Measurements from ENCODE around the gene AQP11.
"Not testable (repeated sequence)": the region's sequence is repeated elsewhere in the genome, so short reads cannot be mapped to it uniquely, and the experiment has no call there.

Gene AQP11

DNA sequence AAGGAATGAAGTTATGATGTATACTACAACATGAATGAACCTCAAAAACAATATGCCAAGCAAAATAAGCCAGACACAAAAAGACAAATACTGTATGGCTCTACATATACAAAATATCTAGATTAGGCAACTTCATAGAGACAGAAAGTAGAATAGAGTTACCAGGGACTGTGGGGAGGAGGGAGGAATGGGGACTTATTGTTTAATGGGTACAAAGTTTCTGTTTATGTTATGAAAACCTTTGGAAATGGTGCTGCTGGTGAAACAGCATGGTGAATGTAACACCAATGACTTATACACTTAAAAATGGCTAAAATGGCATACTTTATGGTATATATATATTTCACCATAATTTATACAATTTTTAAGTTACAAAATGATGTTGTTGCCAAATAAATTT lies 4.1 kb downstream of the AQP11 start:
- DNase-seq: no peak

DNA sequence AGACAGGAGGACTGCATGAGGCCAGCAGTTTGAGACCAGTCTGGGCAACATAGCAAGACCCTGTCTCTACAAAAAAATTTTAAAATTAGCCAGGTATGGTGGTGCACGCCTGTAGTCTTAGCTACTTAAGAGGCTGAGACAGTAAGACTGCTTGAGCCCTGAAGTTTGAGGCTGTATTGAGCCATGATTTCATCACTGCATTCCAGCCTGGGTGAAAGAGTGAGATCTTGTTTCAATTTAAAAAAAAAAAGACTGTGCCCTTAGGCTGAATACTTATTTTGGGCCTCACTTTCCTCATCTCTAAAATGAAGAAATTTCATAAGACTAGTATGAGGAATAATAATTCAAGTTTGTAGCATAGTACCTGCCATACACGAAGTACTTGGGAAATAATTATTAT lies 6.9 kb downstream of the AQP11 start:
- no peak for DNase-seq

DNA sequence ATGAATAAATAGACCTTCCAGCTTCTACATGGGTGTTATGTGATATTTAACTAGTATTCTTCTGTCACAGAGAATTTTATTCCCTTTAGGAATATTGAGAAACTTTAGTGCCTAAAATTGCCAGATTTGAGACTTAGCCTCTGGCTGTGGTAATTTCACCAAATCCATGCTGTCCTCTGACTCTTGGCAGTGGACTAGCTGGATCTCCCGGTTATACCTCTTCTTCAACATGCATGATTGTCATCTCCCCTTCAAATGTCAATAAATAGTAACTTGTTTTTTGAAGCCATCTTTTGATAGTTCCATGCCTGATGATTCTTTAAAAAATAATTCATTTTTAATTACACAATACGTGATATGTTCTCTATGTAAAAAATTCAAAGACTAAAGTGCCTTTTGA lies 8.4 kb downstream of the AQP11 start:
- DNase-seq: no peak

DNA sequence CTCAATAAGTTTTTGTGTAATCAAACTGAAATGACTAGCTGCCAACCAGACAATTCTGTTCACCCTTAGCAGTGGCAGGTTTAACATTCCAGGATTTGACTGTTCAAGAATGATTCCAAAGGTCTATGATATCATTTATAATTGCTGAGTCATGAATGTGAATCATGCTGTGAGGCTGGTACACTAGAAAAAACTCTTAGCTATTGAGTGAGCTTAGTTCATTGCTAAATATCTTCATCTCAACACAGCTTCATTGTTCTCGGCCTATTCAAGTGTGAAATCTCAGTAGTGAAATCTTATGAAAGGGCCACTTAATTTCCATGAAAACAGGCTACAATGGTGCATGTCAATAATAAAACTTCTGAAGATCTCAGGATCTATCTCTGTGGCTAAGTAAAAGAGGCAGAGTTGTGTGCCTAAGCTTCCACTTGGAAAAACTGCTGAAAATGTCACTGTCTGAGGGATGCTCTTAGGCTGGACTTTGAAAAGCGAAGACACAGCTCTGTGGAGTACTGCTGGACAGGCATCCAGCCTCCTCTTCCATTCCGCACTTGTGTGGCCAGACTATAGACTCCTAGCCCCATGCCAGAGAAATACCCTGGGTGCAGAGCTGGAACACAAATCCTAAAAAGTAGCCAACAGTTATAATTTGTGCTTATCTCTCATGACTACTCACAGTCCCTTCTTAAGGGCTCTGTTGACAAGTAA lies 12.8 kb downstream of the AQP11 start:
- DNase-seq: no peak

DNA sequence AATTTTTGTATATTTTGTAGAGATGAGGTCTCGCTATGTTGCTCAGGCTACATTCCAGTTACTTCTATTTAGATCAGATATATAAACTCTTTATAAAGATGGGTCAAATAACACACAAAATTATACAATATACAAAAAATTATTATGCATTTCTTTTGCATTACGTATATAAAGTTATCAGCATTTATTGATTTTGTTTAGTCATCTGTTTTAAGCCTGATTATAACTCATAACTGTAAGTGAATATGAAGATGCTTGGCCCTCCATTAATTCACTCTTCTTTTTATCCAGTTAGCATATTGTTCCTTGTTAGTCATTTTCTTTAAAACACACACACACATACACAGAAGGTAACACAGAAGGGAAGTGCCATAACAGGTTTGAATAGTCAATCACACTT lies 14.5 kb downstream of the AQP11 start:
- no peak for DNase-seq

DNA sequence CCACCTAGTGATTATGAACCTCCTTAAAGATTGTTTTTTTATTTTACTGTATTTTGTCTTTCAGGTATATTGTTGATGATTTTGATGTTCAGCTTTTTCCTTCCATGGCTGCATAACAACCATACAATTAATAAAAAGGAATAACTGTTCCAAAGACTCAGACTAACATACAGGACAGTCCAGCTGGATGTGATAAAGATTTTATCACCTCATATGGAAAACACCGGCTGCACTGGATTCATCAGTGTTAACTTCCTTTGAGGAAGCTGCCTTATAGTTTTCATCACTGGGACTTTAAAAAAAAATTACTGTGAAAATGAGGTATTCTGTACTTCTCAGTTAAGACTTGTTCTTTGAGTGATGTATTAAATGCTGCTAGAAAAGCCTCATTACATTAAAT lies 19.5 kb downstream of the AQP11 start:
- DNase-seq: no peak

DNA sequence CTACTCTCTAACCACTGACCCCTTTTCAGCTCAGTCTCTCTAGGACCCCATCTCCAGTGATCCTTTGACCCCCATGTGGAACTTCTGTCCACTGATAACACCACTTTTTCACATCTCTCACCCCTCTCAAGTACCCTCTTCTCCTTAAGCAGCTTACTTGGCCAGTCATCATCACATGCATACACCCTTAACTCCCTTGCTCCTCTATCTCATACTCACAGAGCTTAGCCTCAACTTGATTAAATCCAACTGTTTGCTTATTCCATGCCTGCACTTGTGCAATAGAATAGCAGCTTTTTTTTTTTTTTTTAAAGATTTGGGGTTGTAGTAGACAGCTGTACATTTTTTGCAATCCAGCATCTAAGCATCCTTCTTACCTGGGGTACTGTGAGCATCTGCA lies 22.2 kb downstream of the AQP11 start:
- DNase-seq: no peak

DNA sequence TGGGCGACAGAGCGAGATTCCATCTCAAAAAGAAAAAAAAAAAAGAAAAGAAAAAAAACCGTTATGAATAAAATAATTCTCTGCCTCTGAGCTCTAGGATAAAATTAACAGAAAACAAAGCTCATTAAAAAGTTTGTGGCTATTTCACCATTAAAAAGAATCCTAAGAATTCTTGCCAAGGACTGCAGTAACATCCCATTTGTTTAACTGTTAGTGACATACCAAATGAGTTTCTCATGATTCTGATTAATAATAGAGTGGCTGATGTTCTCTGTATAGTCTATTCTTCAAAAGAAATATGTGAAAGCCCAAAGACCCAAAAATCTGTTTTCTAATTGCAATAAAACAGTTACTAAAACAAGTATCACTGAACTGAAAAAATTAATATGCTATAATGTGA lies 28.1 kb downstream of the AQP11 start:
- DNase-seq: no peak

DNA sequence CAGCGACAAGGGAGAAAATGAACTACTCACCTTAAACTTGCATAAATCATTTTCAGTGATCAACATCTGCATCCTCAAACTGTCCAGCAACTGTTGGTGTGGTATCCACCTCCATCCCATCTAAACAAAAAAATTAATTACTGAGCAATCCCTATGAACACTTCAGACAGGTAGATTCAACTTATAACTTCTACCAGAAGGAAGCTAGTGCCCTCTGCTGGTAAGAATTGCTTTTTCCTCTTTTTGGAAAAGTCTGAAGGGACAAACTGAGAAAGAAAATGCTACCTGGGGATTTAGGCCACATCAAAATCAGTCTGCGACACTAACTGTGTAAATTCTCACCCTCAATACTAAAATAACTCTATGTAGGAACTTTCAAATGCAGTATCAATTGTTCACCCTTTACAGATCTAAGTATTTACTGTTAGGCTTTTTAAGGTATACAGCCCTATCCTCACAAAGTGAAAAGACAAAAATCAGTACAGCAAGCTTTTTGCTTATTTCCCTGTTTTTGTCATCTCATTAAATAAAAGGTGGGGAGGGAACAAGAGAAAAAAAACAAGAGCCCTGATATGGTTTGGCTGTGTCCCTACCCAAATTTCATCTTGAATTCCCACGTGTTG lies 29.9 kb downstream of the AQP11 start:
- DNase-seq: no peak

DNA sequence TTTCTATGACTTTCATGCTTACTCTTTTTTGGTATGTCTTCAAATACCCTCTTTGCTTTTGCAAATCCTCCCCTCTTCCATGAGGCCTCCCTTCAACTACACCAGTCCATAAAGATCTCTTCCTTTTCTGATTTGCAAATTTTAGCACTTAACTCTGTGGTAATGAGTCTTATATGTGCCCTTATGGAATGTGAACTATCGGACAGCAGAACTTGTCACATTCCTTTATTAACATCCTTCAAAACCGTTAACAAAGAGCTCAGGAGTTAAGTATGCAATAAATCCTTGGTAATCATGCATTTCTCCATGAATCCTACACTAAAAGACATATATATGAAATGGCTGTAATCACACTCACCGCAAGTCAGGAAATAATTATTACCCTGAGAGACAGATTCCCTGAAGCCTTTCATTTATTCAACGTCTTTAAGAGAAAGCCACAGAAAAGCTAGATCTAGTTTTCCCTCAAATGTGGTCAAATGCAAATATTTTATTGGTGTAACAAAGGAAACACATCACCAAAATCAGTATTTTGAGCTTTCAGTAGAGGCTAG lies 40.5 kb downstream of the AQP11 start:
- DNase-seq: no peak

DNA sequence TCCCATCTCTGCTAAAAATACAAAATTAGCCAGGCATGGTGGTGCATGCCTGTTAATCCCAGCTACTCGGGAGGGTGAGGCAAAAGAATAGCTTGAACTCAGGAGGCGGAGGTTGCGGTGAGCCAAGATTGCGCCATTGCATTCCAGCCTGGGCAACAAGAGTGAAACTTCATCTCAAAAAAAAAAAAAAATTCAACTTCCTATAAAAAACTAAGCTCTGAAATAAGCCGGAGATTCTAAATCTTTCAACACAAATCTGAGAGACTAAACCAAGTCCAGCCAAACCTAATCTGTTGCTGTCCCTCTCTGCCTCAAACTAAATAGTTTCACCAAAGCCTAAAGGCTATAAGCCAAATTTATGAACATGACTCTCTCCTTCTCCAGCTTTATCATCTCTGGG lies 44.2 kb downstream of the AQP11 start:
- not testable (repeated sequence) for DNase-seq

DNA sequence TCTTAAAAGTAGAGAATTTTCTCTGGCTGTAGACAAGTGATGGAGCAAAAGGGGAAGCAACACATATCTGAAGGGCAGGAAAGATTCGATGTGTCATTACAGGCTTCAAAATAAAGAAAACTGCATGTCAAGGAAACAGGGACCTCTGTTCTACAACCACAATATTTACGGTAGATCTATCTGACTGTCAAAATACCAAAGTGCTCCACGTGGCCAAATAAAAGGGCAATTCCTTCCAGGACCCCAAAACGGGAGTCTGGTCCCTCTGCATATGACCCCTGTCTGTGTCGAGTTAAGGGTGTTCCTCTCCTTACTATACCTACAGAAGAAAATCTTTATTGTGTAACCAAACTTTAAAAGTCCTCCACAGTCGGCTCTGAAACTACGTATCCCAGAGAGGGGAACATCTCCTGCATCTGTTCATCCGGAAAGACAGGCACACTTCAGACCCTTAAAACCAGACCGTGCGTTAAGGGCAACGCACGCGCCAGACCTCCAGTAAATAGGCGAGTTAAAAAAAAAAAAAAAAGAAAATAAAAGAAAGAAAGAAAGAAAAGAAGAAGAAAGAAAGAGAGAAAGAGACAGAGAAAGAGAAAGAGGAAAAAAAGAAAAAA lies 47.1 kb downstream of the AQP11 start:
- DNase-seq: no peak

DNA sequence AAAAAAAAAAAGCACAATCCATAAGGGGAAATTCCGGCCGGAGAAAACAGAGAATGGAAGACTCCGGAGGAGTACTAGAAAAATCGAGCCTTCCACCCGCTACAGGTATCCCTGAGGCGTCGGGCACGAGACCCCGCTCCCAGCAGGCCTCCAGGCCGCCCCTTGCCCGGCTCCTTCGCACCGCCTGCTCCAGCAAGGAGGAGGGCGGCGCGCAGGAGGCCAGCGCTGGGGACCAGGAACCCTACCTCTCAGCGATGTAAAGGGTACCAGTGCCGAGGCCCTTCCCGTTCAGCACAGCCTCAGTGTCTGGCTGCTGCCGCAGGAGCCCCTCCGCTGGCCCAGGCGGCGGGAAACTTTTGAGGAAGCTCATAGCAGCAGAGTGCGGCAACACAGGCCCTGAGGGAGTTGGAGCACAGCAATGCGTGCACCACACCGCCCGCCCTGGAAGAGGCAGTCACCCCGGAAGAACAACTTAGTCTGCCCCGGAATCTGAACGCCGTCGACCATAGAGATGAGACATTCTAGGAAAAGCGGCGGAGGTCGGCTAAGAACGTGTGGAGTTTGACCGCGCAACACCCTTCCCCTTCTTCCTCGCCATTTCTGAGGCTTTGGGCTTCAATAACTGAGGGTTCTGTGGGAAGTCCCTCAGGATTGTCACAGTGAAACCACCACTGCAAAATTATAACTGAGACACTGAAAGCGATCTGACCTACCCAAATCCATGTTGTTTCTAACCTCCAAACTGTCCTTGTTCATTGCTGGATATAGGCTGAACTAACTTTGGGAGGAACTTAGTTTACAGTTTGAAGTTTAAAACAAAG lies 47.8 kb downstream of the AQP11 start, which contains the start of gene CLNS1A:
Gene CLNS1A, minus strand, starts transcription at position 450 of the 821 bp plus-strand sequence. Its CDS starts 80 bp downstream, at position 370.
- DNase-seq: peak; percentile 48

DNA sequence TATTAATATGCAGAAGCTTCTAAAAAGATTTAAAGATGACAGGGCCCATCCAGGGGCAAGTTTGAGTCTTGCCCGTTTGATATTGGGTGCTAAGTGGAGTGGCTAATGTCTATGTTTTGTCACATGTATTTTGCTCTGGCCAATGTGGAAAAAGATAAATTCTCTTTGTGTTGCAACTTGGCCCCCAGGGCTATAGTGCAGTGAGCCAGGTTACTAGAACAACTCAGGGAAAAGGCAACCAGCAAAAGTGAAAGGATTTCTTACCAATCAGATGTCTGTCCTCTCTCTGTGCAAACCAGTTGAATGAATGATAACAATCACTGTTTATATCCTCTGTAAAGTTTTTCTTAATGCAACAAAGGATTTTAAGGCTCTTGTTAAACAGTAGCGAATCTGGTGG lies 52.5 kb downstream of the AQP11 start:
- DNase-seq: no peak

DNA sequence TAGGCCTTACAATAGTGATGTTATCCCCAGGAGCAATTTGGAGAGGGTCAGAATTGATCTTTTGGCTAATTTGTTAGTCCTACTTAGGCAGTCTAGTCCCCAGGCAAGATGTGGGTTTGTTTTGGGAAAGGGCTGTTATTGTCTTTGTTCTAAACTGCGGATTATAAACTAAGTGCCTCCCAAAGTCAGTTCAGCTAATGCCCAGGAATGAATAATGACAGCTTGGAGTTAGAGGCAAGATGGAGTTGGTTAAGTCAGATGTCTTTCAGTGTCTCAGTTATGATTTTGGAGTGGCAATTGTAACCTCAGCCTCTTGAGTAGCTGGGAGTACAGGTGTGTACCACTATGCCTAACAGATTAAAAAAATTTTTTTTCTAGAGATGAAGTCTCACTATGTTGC lies 55.1 kb downstream of the AQP11 start:
- no peak for DNase-seq

DNA sequence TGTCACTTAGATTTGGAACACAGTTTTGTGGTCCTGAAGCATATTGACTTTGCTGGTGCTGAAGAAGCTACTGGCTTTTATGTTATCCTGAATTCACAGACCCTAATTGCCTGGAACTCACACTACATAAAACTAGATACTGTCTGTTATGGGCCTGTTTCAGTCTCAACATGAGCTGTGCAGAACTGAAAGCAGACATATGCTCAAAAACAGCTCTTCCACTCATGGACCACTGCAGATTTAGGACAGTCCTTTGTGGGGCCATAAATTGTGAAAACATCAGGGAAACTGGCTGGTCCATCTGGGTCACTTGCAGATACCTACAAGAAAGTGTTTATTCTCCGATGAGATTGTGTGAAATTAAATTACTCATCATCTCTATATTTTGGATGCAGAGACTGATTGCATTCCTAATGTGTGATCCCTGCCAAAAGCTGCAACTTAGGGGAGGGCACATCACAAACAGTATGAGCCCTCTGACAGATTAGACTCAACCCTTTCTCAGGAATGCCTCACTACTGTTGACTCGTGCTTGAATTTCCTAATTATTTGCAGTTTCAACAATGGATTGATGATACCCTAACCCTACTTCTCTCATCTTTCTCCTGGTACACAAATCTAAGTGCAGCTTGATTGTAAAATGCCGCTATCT lies 58.0 kb downstream of the AQP11 start:
- DNase-seq: no peak

DNA sequence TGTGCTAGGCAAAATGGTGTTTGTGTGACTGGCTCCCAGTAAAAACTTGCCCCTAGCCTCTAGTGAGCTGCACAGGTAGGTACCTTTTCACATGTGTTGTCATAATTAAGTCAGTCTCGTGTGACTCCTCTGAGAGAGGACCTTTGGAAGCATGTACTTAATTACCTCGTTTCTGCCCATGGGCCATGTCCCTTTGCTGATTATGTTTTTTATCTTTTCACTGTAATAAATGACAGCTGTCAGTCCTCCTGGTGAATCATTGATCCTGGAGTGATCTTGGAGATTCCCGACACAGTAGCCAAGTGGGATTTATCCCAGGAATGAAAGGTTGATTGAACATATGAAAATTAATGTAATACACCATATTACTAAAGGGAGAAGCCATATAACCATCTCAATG lies 60.4 kb downstream of the AQP11 start:
- no peak for DNase-seq

DNA sequence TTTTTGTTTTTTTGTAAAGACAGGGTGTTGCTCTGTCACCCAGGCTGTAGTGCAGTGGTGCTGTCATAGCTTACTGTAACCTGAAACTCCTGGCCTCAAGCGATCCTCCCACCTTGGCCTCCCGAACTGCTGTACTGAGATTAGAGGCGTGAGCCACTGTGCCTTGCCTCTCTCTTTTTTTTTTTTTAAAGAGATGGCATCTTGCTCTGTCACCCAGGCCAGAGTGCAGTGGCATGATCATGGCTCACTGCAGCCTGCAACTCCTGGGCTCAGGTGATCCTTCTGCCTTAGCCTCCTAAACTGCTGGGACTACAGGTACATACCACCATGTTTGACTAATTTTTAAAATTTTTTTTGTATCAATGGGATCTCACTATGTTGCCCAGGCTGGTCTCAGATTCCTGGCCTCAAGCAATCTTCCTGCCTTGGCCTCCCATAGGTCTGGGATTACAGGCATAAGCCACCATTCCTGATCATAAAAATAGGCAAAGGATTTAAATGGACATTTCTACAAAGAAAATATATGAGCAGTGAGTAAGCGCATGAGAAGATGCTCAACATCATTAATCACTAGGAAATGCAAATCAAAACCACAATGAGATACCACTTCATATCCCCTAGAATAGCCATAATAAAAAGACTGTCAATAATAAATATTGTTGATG lies 65.1 kb downstream of the AQP11 start:
- DNase-seq: no peak

DNA sequence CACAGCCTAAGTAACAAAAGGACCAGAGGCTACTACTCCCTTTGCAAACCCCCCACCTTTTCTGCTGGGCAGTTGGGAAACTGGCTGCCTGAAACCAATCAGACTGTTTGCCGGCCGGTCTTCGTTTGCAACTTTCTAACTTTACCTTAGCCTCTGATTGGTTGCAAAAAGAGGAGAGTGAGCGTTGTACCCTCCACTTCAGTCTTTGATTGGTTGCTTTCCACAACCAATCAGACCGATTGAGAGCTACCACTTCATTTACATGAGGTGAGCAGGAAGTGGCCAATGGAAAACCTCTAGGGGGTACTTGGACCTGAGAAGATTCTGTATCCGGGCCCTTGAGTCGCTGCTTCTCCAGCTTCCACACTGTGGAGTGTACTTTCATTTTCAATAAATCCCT lies 66.6 kb downstream of the AQP11 start:
- no peak for DNase-seq

DNA sequence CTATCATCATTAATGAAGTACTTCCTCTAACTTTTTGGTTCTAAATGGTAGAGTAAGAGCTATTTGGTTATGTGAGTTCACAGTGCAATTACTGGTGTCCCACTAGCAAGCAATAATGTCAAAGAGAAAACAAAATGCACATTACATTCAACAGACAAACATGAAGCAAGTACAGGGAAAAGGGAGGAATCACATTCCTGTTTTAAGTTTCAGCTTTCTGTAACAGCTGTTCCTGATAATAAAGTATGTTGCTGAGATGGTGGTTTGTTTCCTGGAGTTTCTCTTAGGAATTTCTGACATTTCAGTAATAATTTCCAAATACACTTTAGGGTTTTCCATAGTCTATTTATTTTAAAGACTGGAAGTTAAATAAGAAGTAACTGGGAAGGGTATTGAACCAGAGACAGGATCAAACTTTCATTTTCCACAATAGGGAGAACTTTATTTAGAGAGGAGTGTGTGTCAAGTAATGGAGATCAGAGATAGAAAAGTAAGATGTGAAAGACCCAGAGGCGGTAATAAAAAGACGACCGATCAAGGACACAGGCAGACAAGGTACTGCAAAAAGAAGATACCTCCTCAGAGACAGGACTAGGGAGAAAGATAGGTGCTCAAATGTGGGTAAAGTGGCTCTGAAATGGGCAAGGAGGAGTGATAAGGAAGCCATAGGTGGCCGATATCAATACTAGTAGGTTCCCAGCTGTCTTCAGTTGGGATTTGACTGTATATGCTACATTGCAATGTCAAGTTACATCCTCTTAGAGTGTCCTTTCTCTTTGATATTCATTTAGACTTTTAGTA lies 68.7 kb downstream of the AQP11 start:
- DNase-seq: no peak
